ENCODE measurements around the gene RBM4B. TPM values are rescaled to one million over a fixed set of nuclear protein-coding genes. Genes with fewer than 3 reads are reported as not detected.
A peak's percentile ranks its signal among the peaks of the same experiment; 100 is the strongest.
"Not testable (repeated sequence)": the region's sequence is repeated elsewhere in the genome, so short reads cannot be mapped to it uniquely, and the experiment has no call there.

RBM4B gene
- total and polyA plus RNA-seq, 3 experiments from 2014 or later: 13.1 to 20.0 (median 19.5) TPM

GRCh38 chr11:66641834-66642233 lies 35.9 kb downstream of the RBM4B start:
- Mint-ChIP-seq H3K9me3 (no peaks in the 10 kb centered on the region), H3K4me1 (peaks cover 87 to 92% (median 90%) of the 10 kb centered on the region in 3 donors), H3K27me3 (peaks cover 0 to 6% of the 10 kb centered on the region in 2 donors), H3K36me3 (peaks cover 17 to 88% (median 39%) of the 10 kb centered on the region in 3 donors), H3K27ac (peak overlapping the region; percentile 11 to 98 (median 70)), H3K4me3 (peak overlapping the region; percentile 92 to 100 (median 96))
- H3K4me1 ChIP-seq (ENCODE audit: insufficient read depth, low read length): peaks cover 79% of the 10 kb centered on the region
- no peaks in the 10 kb centered on the region for H3K27me3 ChIP-seq (ENCODE audit: insufficient read depth, low read length, poor library complexity, severe bottlenecking)
- POLR2A ChIA-PET: interaction anchor here (1.7 to 3.8 kb wide), 2 partner anchors 12 to 36 kb away, joined by 3 to 30 read pairs; partner anchors contain the start of gene RBM4B
- H3K4me3 ChIP-seq (ENCODE audit: low read length): peak overlapping the region; percentile 20
- DNase-seq: no peak
- no peaks in the 10 kb centered on the region for H3K9me3 ChIP-seq (ENCODE audit: low read length)
- H3K27ac ChIP-seq (ENCODE audit: low read depth, low read length): no peak overlapping the region
- CTCF ChIA-PET: interaction anchor here (1.5 kb wide), 2 partner anchors 37 to 49 kb away, joined by 3 to 4 read pairs; partner anchors contain the start of genes CCDC87 and CCS
- H3K36me3 ChIP-seq (ENCODE audit: insufficient read depth, low read length): peaks cover 71% of the 10 kb centered on the region

- peaks cover 51% of the 10 kb centered on the region for H3K36me3 ChIP-seq (ENCODE audit: insufficient read depth, low read length)
- H3K27ac ChIP-seq (ENCODE audit: low read depth, low read length): peak overlapping the region; percentile 92
- H3K4me3 ChIP-seq (ENCODE audit: low read length): peak overlapping the region; percentile 92
- DNase-seq; H3K27me3 Mint-ChIP-seq; H3K27me3 ChIP-seq (ENCODE audit: insufficient read depth, low read length, poor library complexity, severe bottlenecking); H3K9me3 ChIP-seq (ENCODE audit: low read length); H3K9me3 Mint-ChIP-seq: not testable (repeated sequence)
- Mint-ChIP-seq H3K4me3 (peak overlapping the region; percentile 93 to 100 (median 97)), H3K36me3 (peaks cover 12 to 76% (median 28%) of the 10 kb centered on the region in 3 donors), H3K4me1 (peaks cover 72 to 79% (median 77%) of the 10 kb centered on the region in 3 donors), H3K27ac (peak overlapping the region; percentile 93 to 99 (median 98))
- ChIA-PET CTCF (interaction anchor here (1.3 to 3.5 kb wide), 4 partner anchors 9 to 38 kb away, joined by 3 to 30 read pairs (median 12); partner anchors contain the start of gene RBM4B), POLR2A (interaction anchor here (0.6 to 5.1 kb wide), 7 partner anchors 14 to 173 kb away, joined by 3 to 153 read pairs (median 23); partner anchors contain the start of genes RBM14 and RBM4B)
- peaks cover 60% of the 10 kb centered on the region for H3K4me1 ChIP-seq (ENCODE audit: insufficient read depth, low read length)
Observed at GRCh38 chr11:66639814-66640340, 37.8 kb downstream of the RBM4B start.

GRCh38 chr11:66639066-66639813 lies 38.4 kb downstream of the RBM4B start:
- Mint-ChIP-seq H3K27me3 (peaks cover 0 to 6% of the 10 kb centered on the region in 2 donors), H3K4me1 (peaks cover 71 to 79% (median 77%) of the 10 kb centered on the region in 3 donors), H3K36me3 (peaks cover 16 to 75% (median 29%) of the 10 kb centered on the region in 3 donors), H3K4me3 (peak overlapping the region; percentile 93 to 100 (median 97)), H3K27ac (peak overlapping the region; percentile 93 to 99 (median 98)), H3K9me3 (no peaks in the 10 kb centered on the region)
- H3K4me1 ChIP-seq (ENCODE audit: insufficient read depth, low read length): peaks cover 53% of the 10 kb centered on the region
- peak overlapping the region; percentile 92 for H3K4me3 ChIP-seq (ENCODE audit: low read length)
- peaks cover 45% of the 10 kb centered on the region for H3K36me3 ChIP-seq (ENCODE audit: insufficient read depth, low read length)
- H3K27me3 ChIP-seq (ENCODE audit: insufficient read depth, low read length, poor library complexity, severe bottlenecking): no peaks in the 10 kb centered on the region
- CTCF ChIA-PET: interaction anchor here (0.7 to 3.5 kb wide), 9 partner anchors 10 to 437 kb away, joined by 3 to 30 read pairs (median 9); partner anchors contain the start of genes RBM14 and RBM4B
- POLR2A ChIA-PET: interaction anchor here (0.6 to 5.1 kb wide), 13 partner anchors 14 to 350 kb away, joined by 3 to 153 read pairs (median 4); partner anchors contain the start of genes CCDC87, CCS, DPP3 and PELI3
- peak in 3 of 5 donors; percentile 31 to 69 (median 51) for DNase-seq
- H3K27ac ChIP-seq (ENCODE audit: low read depth, low read length): peak overlapping the region; percentile 92
- H3K9me3 ChIP-seq (ENCODE audit: low read length): no peaks in the 10 kb centered on the region

GRCh38 chr11:66638177-66639065 lies 39.3 kb downstream of the RBM4B start, which contains the start of gene RBM4:
Gene RBM4 (plus strand): TSS chr11:66638703. CDS start chr11:66639712, 1,009 bp downstream.
- H3K27me3 ChIP-seq (ENCODE audit: insufficient read depth, low read length, poor library complexity, severe bottlenecking): no peaks in the 10 kb centered on the region
- peak; percentile 92 to 99 (median 97) for DNase-seq
- Mint-ChIP-seq H3K27me3 (peaks cover 0 to 6% of the 10 kb centered on the region in 2 donors), H3K27ac (peak within 1 kb of the TSS; percentile 93 to 99 (median 98)), H3K9me3 (no peaks in the 10 kb centered on the region), H3K36me3 (peaks cover 13 to 68% (median 29%) of the 10 kb centered on the region in 3 donors), H3K4me1 (peaks cover 63 to 73% (median 70%) of the 10 kb centered on the region in 3 donors), H3K4me3 (peak within 1 kb of the TSS; percentile 93 to 100 (median 97))
- CTCF ChIA-PET: interaction anchor here (0.6 to 3.5 kb wide), 17 partner anchors 9 to 1521 kb away, joined by 3 to 30 read pairs (median 7); partner anchors contain the start of genes CCDC87, CCS, RBM14 and RBM4B
- peak within 1 kb of the TSS; percentile 92 for H3K4me3 ChIP-seq (ENCODE audit: low read length)
- no peaks in the 10 kb centered on the region for H3K9me3 ChIP-seq (ENCODE audit: low read length)
- H3K36me3 ChIP-seq (ENCODE audit: insufficient read depth, low read length): peaks cover 37% of the 10 kb centered on the region
- peaks cover 45% of the 10 kb centered on the region for H3K4me1 ChIP-seq (ENCODE audit: insufficient read depth, low read length)
- H3K27ac ChIP-seq (ENCODE audit: low read depth, low read length): peak within 1 kb of the TSS; percentile 92
- POLR2A ChIA-PET: interaction anchor here (0.6 to 5.1 kb wide), 21 partner anchors 9 to 349 kb away, joined by 3 to 153 read pairs (median 5); partner anchors contain the start of genes CCDC87, CCS, PELI3 and RBM14

GRCh38 chr11:66637557-66638176 lies 40.0 kb downstream of the RBM4B start:
- Histone ChIP-seq H3K27ac (ENCODE audit: low read depth, low read length) (peak overlapping the region; percentile 52), H3K4me1 (ENCODE audit: insufficient read depth, low read length) (peaks cover 37% of the 10 kb centered on the region), H3K4me3 (ENCODE audit: low read length) (peak overlapping the region; percentile 52), H3K27me3 (ENCODE audit: insufficient read depth, low read length, poor library complexity, severe bottlenecking) (no peaks in the 10 kb centered on the region), H3K9me3 (ENCODE audit: low read length) (no peaks in the 10 kb centered on the region), H3K36me3 (ENCODE audit: insufficient read depth, low read length) (peaks cover 29% of the 10 kb centered on the region)
- Mint-ChIP-seq H3K27ac (peak overlapping the region; percentile 93 to 99 (median 98)), H3K36me3 (peaks cover 6 to 63% (median 23%) of the 10 kb centered on the region in 3 donors), H3K4me1 (peaks cover 55 to 66% (median 66%) of the 10 kb centered on the region in 3 donors), H3K4me3 (peak overlapping the region; percentile 93 to 100 (median 97)), H3K27me3 (peaks cover 0 to 3% of the 10 kb centered on the region in 2 donors), H3K9me3 (no peaks in the 10 kb centered on the region)
- ChIA-PET CTCF (interaction anchor here (0.8 to 3.5 kb wide), 12 partner anchors 8 to 59 kb away, joined by 3 to 30 read pairs (median 10); partner anchors contain the start of genes CCDC87, CCS, RBM14 and RBM4B), POLR2A (interaction anchor here (0.6 to 5.1 kb wide), 18 partner anchors 9 to 292 kb away, joined by 3 to 153 read pairs (median 6); partner anchors contain the start of genes CCDC87, CCS, RBM14 and RBM4B)
- DNase-seq: no peak

GRCh38 chr11:66636411-66636810 lies 41.3 kb downstream of the RBM4B start:
- no peak for DNase-seq
- H3K9me3 ChIP-seq (ENCODE audit: low read length): no peaks in the 10 kb centered on the region
- peaks cover 0 to 3% of the 10 kb centered on the region in 2 donors for H3K27me3 Mint-ChIP-seq
- peaks cover 5 to 57% (median 22%) of the 10 kb centered on the region in 3 donors for H3K36me3 Mint-ChIP-seq
- H3K27me3 ChIP-seq (ENCODE audit: insufficient read depth, low read length, poor library complexity, severe bottlenecking): no peaks in the 10 kb centered on the region
- peak overlapping the region in 3 of 7 donors; percentile 12 to 53 (median 20) for H3K4me3 Mint-ChIP-seq
- ChIA-PET CTCF (interaction anchor here (1.4 to 3.5 kb wide), 2 partner anchors 9 to 42 kb away, joined by 4 to 14 read pairs; partner anchors contain the start of gene RBM4B), POLR2A (interaction anchor here (5.1 kb wide), 1 partner anchor 19 kb away, joined by 153 read pairs; the partner anchor contains the start of gene RBM14)
- H3K27ac ChIP-seq (ENCODE audit: low read depth, low read length): no peak overlapping the region
- H3K4me1 ChIP-seq (ENCODE audit: insufficient read depth, low read length): peaks cover 30% of the 10 kb centered on the region
- H3K27ac Mint-ChIP-seq: peak overlapping the region in 7 of 8 donors; percentile 43 to 95 (median 68)
- peaks cover 47 to 64% (median 62%) of the 10 kb centered on the region in 3 donors for H3K4me1 Mint-ChIP-seq
- no peaks in the 10 kb centered on the region for H3K9me3 Mint-ChIP-seq
- peaks cover 17% of the 10 kb centered on the region for H3K36me3 ChIP-seq (ENCODE audit: insufficient read depth, low read length)
- no peak overlapping the region for H3K4me3 ChIP-seq (ENCODE audit: low read length)
